Activated T-helper 1 cell treated with anti-CD3 and anti-CD28 coated beads, Interleukin-12 subunit alpha, Interleukin-12 subunit beta, Interleukin-2, Interleukin-4 antibody, amounts not matched to agents 30 ng/mL and 10 ng/mL and 1 ng/mL, durations not matched to agents 14 hours and 24 hours and 36 hours (primary cell): ENCODE data around the gene ABCB9. TPM values are rescaled to one million over a fixed set of nuclear protein-coding genes. Genes with fewer than 3 reads are reported as not detected.

Experiments
- DNase-seq: peaks from one replicate; pipeline ENCODE4 v3.0.0; 2021; ENCODE audit warnings: low spot score
- H3K27ac Mint-ChIP-seq: one replicate; pipeline ENCODE4 v1.8.0; 2021; ENCODE audit warnings: mild to moderate bottlenecking, mixed read lengths
- H3K27me3 Mint-ChIP-seq: one replicate; pipeline ENCODE4 v1.8.0; 2022; ENCODE audit warnings: mild to moderate bottlenecking, moderate library complexity, mixed read lengths; ENCODE audit not compliant: insufficient read depth
- H3K36me3 Mint-ChIP-seq: one replicate; pipeline ENCODE4 v1.8.0; 2021; ENCODE audit warnings: low read depth, mixed read lengths
- H3K4me1 Mint-ChIP-seq: one replicate; pipeline ENCODE4 v1.8.0; 2021; ENCODE audit warnings: low read depth, mixed read lengths
- H3K4me3 Mint-ChIP-seq: one replicate; pipeline ENCODE4 v1.8.0; 2021; ENCODE audit warnings: mild to moderate bottlenecking, moderate library complexity, mixed read lengths
- H3K9me3 Mint-ChIP-seq: one replicate; pipeline ENCODE4 v1.8.0; 2021; ENCODE audit warnings: mixed read lengths
- intact Hi-C: fragments of 100-400 bp; cut with micrococcal nuclease; formaldehyde crosslinking; loops from one replicate; pipeline ENCODE4 v1.15.1; 2024
- total RNA-seq: library from RNA; stranded (reverse); gene quantifications from 2 replicates; pipeline ENCODE4 v1.2.3, GENCODE V29; 2022

The ABCB9 gene
- total RNA-seq, 1 donor from 2014 or later: 3.8 TPM

GRCh38 chr12:122886851-122887818, 79.1 kb downstream of the ABCB9 start:
- Mint-ChIP-seq H3K4me1 (peaks cover 68% of the 10 kb centered on the region), H3K27ac (peak overlapping the region; percentile 53), H3K36me3 (peaks cover 7% of the 10 kb centered on the region), H3K4me3 (peak overlapping the region; percentile 48), H3K27me3 (peaks cover 7% of the 10 kb centered on the region), H3K9me3 (peaks cover 4% of the 10 kb centered on the region)
- DNase-seq: peak; percentile 38
- intact Hi-C loops: loop anchor here (1.0 to 5.0 kb wide), 2 partner anchors 11 to 50 kb away; partner anchors contain the start of gene HIP1R

GRCh38 chr12:122886161-122886560, 80.1 kb downstream of the ABCB9 start:
- intact Hi-C loops: loop anchor here (5.0 kb wide), 1 partner anchor 49 kb away; the partner anchor contains the start of gene HIP1R
- Mint-ChIP-seq H3K4me1 (peaks cover 68% of the 10 kb centered on the region), H3K4me3 (no peak overlapping the region)

GRCh38 chr12:122884860-122885259, 81.4 kb downstream of the ABCB9 start:
- H3K36me3 Mint-ChIP-seq: peaks cover 17% of the 10 kb centered on the region
- intact Hi-C loops: loop anchor here (5.0 kb wide), 2 partner anchors 48 to 347 kb away; partner anchors contain the start of genes HIP1R, MPHOSPH9 and MTRFR
- no peak overlapping the region for H3K4me3 Mint-ChIP-seq
- peaks cover 4% of the 10 kb centered on the region for H3K9me3 Mint-ChIP-seq
- H3K27me3 Mint-ChIP-seq: peaks cover 12% of the 10 kb centered on the region
- peaks cover 73% of the 10 kb centered on the region for H3K4me1 Mint-ChIP-seq
- DNase-seq: no peak
- no peak overlapping the region for H3K27ac Mint-ChIP-seq

More at GRCh38 chr12:122886161-122886560, 80.1 kb downstream of the ABCB9 start:
- DNase-seq: no peak
- H3K9me3 Mint-ChIP-seq: peaks cover 4% of the 10 kb centered on the region
- H3K27ac Mint-ChIP-seq: no peak overlapping the region
- peaks cover 7% of the 10 kb centered on the region for H3K36me3 Mint-ChIP-seq
- peaks cover 11% of the 10 kb centered on the region for H3K27me3 Mint-ChIP-seq

GRCh38 chr12:122884091-122884826, 82.0 kb downstream of the ABCB9 start:
- Mint-ChIP-seq H3K36me3 (peaks cover 21% of the 10 kb centered on the region), H3K4me3 (no peak overlapping the region), H3K27me3 (peaks cover 16% of the 10 kb centered on the region), H3K4me1 (peaks cover 79% of the 10 kb centered on the region), H3K27ac (no peak overlapping the region), H3K9me3 (peaks cover 4% of the 10 kb centered on the region)
- intact Hi-C loops: loop anchor here (5.0 kb wide), 1 partner anchor 348 kb away; the partner anchor contains the start of genes MPHOSPH9 and MTRFR
- DNase-seq: no peak

GRCh38 chr12:122882908-122883558, 83.2 kb downstream of the ABCB9 start:
- Mint-ChIP-seq H3K4me3 (no peak overlapping the region), H3K4me1 (peaks cover 79% of the 10 kb centered on the region)
- DNase-seq: no peak

GRCh38 chr12:122880668-122881067, 85.6 kb downstream of the ABCB9 start:
- no peak overlapping the region for H3K4me3 Mint-ChIP-seq
- peaks cover 29% of the 10 kb centered on the region for H3K36me3 Mint-ChIP-seq
- no peak for DNase-seq
- H3K27me3 Mint-ChIP-seq: peaks cover 16% of the 10 kb centered on the region
- peaks cover 4% of the 10 kb centered on the region for H3K9me3 Mint-ChIP-seq
- intact Hi-C loops: loop anchor here (5.0 kb wide), 1 partner anchor 352 kb away; the partner anchor contains the start of genes MPHOSPH9 and MTRFR
- no peak overlapping the region for H3K27ac Mint-ChIP-seq
- peaks cover 87% of the 10 kb centered on the region for H3K4me1 Mint-ChIP-seq

More at GRCh38 chr12:122882908-122883558, 83.2 kb downstream of the ABCB9 start:
- intact Hi-C loops: loop anchor here (5.0 kb wide), 1 partner anchor 349 kb away; the partner anchor contains the start of genes MPHOSPH9 and MTRFR
- H3K27me3 Mint-ChIP-seq: peaks cover 16% of the 10 kb centered on the region
- no peak overlapping the region for H3K27ac Mint-ChIP-seq
- peaks cover 4% of the 10 kb centered on the region for H3K9me3 Mint-ChIP-seq
- H3K36me3 Mint-ChIP-seq: peaks cover 25% of the 10 kb centered on the region

GRCh38 chr12:122880155-122880667, 86.1 kb downstream of the ABCB9 start:
- Mint-ChIP-seq H3K27me3 (peaks cover 16% of the 10 kb centered on the region), H3K4me1 (peaks cover 91% of the 10 kb centered on the region), H3K4me3 (no peak overlapping the region), H3K27ac (no peak overlapping the region), H3K36me3 (peaks cover 29% of the 10 kb centered on the region), H3K9me3 (peaks cover 4% of the 10 kb centered on the region)
- intact Hi-C loops: loop anchor here (5.0 kb wide), 1 partner anchor 352 kb away; the partner anchor contains the start of genes MPHOSPH9 and MTRFR
- no peak for DNase-seq

Other genes with a start within 250 kb of the ABCB9 start
- 0.62 and 0.66 TPM in 2 replicates for gene HCAR3, start 249.7 kb downstream of the ABCB9 start, total RNA-seq
- 7.6 and 8.6 TPM in 2 replicates for gene HCAR1, start 235.6 kb downstream of the ABCB9 start, total RNA-seq
- gene DENR, start 213.6 kb downstream of the ABCB9 start, total RNA-seq: 87.6 and 88.7 TPM in 2 replicates
- 0.93 and 1.3 TPM in 2 replicates for gene CCDC62, start 191.9 kb downstream of the ABCB9 start, total RNA-seq
- 26.6 and 29.5 TPM in 2 replicates for gene HIP1R, start 131.0 kb downstream of the ABCB9 start, total RNA-seq
- gene VPS37B, start 70.3 kb downstream of the ABCB9 start, total RNA-seq: 12.7 and 14.3 TPM in 2 replicates
- 18.0 and 22.1 TPM in 2 replicates for gene OGFOD2, start 8.8 kb upstream of the ABCB9 start, total RNA-seq
- gene ARL6IP4, start 14.2 kb upstream of the ABCB9 start, total RNA-seq: 154 and 155 TPM in 2 replicates
- gene PITPNM2, start 184.6 kb upstream of the ABCB9 start, total RNA-seq: 22.3 and 25.5 TPM in 2 replicates